Pancreas (tissue), 10 donors: Measurements from ENCODE around the gene MRC2. TPM values are rescaled to one million over a fixed set of nuclear protein-coding genes. Genes with fewer than 3 reads are reported as not detected.

Experiments used
- ATAC-seq, 4 donors: fragments of 200-7000 bp; cut with Tn5 transposase; one replicate each; pipeline versions ENCODE4 v1.8.0 to v1.9.1; 2020; ENCODE audit warnings: mild to moderate bottlenecking in 4 of 4, moderate library complexity in 4 of 4
- DNase-seq, 6 donors: peaks; one replicate each; pipeline ENCODE4 v3.0.0-alpha.2; 2020
- FAIRE-seq: peaks from 2 replicates; lab custom pipeline; 2012; peaks lifted over from hg19 to GRCh38; lab: Jason Lieb, UNC
- H3K27ac ChIP-seq, 4 donors: fragments of 200-600 bp; sonication (generic); 1 replicate in 3 of 4; 2 replicates in 1 of 4; pipeline versions ENCODE4 v1.5.0 to v1.8.0; 2020
- H3K27me3 ChIP-seq, 4 donors: fragments of 200-600 bp; one replicate each; pipeline ENCODE4 v1.8.0; 2021
- H3K36me3 ChIP-seq, 3 donors: fragments of 200-600 bp; sonication (generic) in 1 of 3; one replicate each; pipeline versions ENCODE4 v1.5.0 to v1.8.0; 2020 to 2021
- H3K4me1 ChIP-seq, 3 donors: fragments of 200-600 bp; one replicate each; pipeline ENCODE4 v1.8.0; 2021
- H3K4me3 ChIP-seq, 4 donors: fragments of 200-600 bp; sonication (generic) in 2 of 4; one replicate each; pipeline versions ENCODE4 v1.5.0 to v1.8.0; 2020 to 2021
- H3K9me3 ChIP-seq, 4 donors: fragments of 200-600 bp; one replicate each; pipeline ENCODE4 v1.8.0; 2021
- WGBS, 2 donors: extraction: QIAGEN DNeasy Blood & Tissue Kit; methylation state at CpG; one replicate each; pipeline ENCODE4 v1.1.7; 2013; 5-methylcytosine and 5-hydroxymethylcytosine counted together
- intact Hi-C, 3 donors: fragments of 100-400 bp; cut with DNase I; formaldehyde crosslinking; loops; one replicate each; pipeline versions ENCODE4 v1.11.1 to v1.14.2; 2022
- polyA plus RNA-seq, 2 donors: library from polyadenylated mRNA; stranded (reverse); fragments of 200-250 nt; gene quantifications; one replicate each; pipeline ENCODE4 v1.2.3, GENCODE V29; 2013
- total RNA-seq, 6 donors: library from RNA; stranded (reverse); fragmentation: NEBNext Ultra II Directional in 4 of 6; extraction: Animal tissue kit (Norgen Biotek cat#: 25700) in 4 of 6; gene quantifications; one replicate each; pipeline versions ENCODE4 v1.2.1 to v1.2.4, GENCODE V29; 2021 to 2023
- TF ChIP-seq, protein P1 (sequence below), 4 donors: fragments of 200-600 bp; sonication (generic) in 3 of 4; IDR thresholded peaks; one replicate each; pipeline versions ENCODE4 v1.5.0 to v1.8.0; 2021; ENCODE audit warnings: antibody characterized with exemption in 4 of 4
- donor health status: healthy with polysubstance abuse.
- donor health status: DM: no; HTN: no; CAD: no; lungs with moderate emphysema.
- donor health status: DM: no; HTN: no; CAD: no.
- donor health status: control.
- donor health status: control.
- donor health status: Bipolar disorder and iron deficiency.
- donor health status: DM: yes; HTN: yes; CAD: no.
- donor health status: DM: no; HTN: no; CAD: no.
- donor health status: DM: no; HTN: no; CAD: no.
- donor health status: DM: yes; HTN: yes; CAD: no.

The MRC2 gene
- total and polyA plus RNA-seq, 8 donors: 1.6 to 25.4 (median 5.1) TPM

GRCh38 chr17:62681061-62681938 lies 53.8 kb downstream of the MRC2 start:
- intact Hi-C loops: no loop called here
- DNase-seq: no peak
- ATAC-seq: no peak
- H3K4me1 ChIP-seq: no peaks in the 10 kb centered on the region
- TF ChIP-seq, protein P1, sequence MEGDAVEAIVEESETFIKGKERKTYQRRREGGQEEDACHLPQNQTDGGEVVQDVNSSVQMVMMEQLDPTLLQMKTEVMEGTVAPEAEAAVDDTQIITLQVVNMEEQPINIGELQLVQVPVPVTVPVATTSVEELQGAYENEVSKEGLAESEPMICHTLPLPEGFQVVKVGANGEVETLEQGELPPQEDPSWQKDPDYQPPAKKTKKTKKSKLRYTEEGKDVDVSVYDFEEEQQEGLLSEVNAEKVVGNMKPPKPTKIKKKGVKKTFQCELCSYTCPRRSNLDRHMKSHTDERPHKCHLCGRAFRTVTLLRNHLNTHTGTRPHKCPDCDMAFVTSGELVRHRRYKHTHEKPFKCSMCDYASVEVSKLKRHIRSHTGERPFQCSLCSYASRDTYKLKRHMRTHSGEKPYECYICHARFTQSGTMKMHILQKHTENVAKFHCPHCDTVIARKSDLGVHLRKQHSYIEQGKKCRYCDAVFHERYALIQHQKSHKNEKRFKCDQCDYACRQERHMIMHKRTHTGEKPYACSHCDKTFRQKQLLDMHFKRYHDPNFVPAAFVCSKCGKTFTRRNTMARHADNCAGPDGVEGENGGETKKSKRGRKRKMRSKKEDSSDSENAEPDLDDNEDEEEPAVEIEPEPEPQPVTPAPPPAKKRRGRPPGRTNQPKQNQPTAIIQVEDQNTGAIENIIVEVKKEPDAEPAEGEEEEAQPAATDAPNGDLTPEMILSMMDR (IDR thresholded peaks at IDR 0.05): no peak
- 86 to 90% methylated on average over 17 of the region's 17 CpGs for WGBS, 2 donors
- H3K9me3 ChIP-seq: no peaks in the 10 kb centered on the region
- no peak overlapping the region for H3K4me3 ChIP-seq
- no peak overlapping the region for H3K27ac ChIP-seq
- H3K27me3 ChIP-seq: no peaks in the 10 kb centered on the region
- H3K36me3 ChIP-seq: no peaks in the 10 kb centered on the region
- FAIRE-seq: no peak

- no peaks in the 10 kb centered on the region for H3K27me3 ChIP-seq
- H3K4me3 ChIP-seq: no peak overlapping the region
- H3K27ac ChIP-seq: no peak overlapping the region
- no peaks in the 10 kb centered on the region for H3K36me3 ChIP-seq
- no peak for DNase-seq
- 90 to 97% methylated on average over 8 of the region's 8 CpGs for WGBS, 2 donors
- intact Hi-C loops: no loop called here
- TF ChIP-seq, protein P1 (IDR thresholded peaks at IDR 0.05): no peak
- H3K9me3 ChIP-seq: no peaks in the 10 kb centered on the region
- no peak for ATAC-seq
- no peaks in the 10 kb centered on the region for H3K4me1 ChIP-seq
- no peak for FAIRE-seq
Measured at GRCh38 chr17:62681939-62682381, 54.5 kb downstream of the MRC2 start.

DNA sequence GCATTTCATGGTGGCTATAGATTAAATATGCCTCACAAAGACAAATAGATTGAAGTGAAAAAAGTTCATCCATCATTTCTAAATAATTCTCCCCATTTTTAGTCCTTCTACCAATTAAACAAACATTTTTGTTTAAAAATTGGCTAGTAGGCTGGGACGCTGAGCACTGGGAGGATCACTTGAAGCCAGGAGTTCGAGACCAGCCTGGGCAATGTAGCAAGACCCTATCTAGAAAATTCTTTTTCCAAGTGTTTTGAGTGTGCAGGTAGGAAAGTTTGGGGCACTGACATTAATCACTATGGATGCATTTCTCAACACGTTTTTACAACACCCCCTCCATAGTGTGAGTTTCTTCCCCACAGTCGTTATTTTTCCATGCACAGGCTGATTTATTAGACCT lies 56.7 kb downstream of the MRC2 start:
- Histone ChIP-seq H3K4me1 (no peaks in the 10 kb centered on the region), H3K27ac (no peak overlapping the region), H3K4me3 (no peak overlapping the region), H3K27me3 (no peaks in the 10 kb centered on the region), H3K36me3 (no peaks in the 10 kb centered on the region), H3K9me3 (no peaks in the 10 kb centered on the region)
- no peak for FAIRE-seq
- ATAC-seq: no peak
- 72 to 78% methylated on average over 4 of the region's 4 CpGs for WGBS, 2 donors
- TF ChIP-seq, protein P1 (IDR thresholded peaks at IDR 0.05): no peak
- no peak for DNase-seq
- intact Hi-C loops: no loop called here

DNA sequence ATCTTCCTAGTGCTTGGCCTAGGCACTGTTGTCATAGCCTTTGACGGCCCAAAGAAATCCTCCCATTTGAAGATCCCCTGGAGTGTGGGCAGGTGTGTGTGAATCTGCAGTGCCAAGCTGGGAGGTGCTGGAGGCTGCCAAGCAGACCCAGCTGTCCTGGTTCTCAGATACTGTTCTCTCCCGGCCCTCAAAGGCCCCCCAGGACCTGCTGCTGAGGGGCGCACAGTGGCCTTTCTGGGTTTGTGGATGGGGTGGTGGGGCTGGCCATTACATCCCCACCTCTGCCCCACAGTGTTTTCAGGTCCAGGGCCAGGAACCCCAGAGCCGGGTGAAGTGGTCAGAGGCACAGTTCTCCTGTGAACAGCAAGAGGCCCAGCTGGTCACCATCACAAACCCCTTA lies 60.5 kb downstream of the MRC2 start:
- Histone ChIP-seq H3K27ac (no peak overlapping the region), H3K4me3 (no peak overlapping the region), H3K4me1 (no peaks in the 10 kb centered on the region), H3K27me3 (no peaks in the 10 kb centered on the region), H3K9me3 (no peaks in the 10 kb centered on the region), H3K36me3 (no peaks in the 10 kb centered on the region)
- 69 to 77% methylated on average over 4 of the region's 4 CpGs for WGBS, 2 donors
- ATAC-seq (no peak), FAIRE-seq (no peak), DNase-seq (peak in 1 of 6 donors; percentile 4)
- intact Hi-C loops: no loop called here
- TF ChIP-seq, protein P1 (IDR thresholded peaks at IDR 0.05): no peak
